Stomach (tissue), 4 donors: ENCODE measurements around the gene AKAP5.

Experiments used
- EP300 ChIP-seq: sonication (generic); formaldehyde crosslinking; IDR thresholded peaks from one replicate; pipeline ENCODE4 v1.6.1; 2017; ENCODE audit warnings: antibody characterized with exemption
- POLR2A ChIP-seq, 4 donors: fragments of 450-650 bp; IDR thresholded peaks; one replicate each; pipeline ENCODE4 v1.6.1; 2016; ENCODE audit warnings: antibody characterized with exemption in 4 of 4, control low read depth in 2 of 4, mild to moderate bottlenecking in 1 of 4, moderate library complexity in 1 of 4
- POLR2AphosphoS5 ChIP-seq, 3 donors: sonication (generic); formaldehyde crosslinking; IDR thresholded peaks; one replicate each; pipeline ENCODE4 v1.6.1; 2016; ENCODE audit warnings: antibody characterized with exemption in 3 of 3
- TF ChIP-seq, protein P1 (sequence below), 7 experiments: fragments of 450-650 bp in 4 of 7; fragments of 200-600 bp in 3 of 7; sonication (generic) in 3 of 7; IDR thresholded peaks; one replicate each; pipeline ENCODE4 v1.5.1; 2016 to 2019; ENCODE audit warnings: antibody characterized with exemption in 7 of 7, control low read depth in 2 of 7, mild to moderate bottlenecking in 1 of 7

- TF ChIP-seq, protein P1, sequence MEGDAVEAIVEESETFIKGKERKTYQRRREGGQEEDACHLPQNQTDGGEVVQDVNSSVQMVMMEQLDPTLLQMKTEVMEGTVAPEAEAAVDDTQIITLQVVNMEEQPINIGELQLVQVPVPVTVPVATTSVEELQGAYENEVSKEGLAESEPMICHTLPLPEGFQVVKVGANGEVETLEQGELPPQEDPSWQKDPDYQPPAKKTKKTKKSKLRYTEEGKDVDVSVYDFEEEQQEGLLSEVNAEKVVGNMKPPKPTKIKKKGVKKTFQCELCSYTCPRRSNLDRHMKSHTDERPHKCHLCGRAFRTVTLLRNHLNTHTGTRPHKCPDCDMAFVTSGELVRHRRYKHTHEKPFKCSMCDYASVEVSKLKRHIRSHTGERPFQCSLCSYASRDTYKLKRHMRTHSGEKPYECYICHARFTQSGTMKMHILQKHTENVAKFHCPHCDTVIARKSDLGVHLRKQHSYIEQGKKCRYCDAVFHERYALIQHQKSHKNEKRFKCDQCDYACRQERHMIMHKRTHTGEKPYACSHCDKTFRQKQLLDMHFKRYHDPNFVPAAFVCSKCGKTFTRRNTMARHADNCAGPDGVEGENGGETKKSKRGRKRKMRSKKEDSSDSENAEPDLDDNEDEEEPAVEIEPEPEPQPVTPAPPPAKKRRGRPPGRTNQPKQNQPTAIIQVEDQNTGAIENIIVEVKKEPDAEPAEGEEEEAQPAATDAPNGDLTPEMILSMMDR (IDR thresholded peaks at IDR 0.05) = no peak
- no peak for TF ChIP-seq POLR2A (IDR thresholded peaks at IDR 0.05)
- TF ChIP-seq POLR2AphosphoS5 (IDR thresholded peaks at IDR 0.05) = no peak
- TF ChIP-seq EP300 = no peak
Measured at GRCh38 chr14:64508215-64508776, 43.0 kb downstream of the AKAP5 start.
